A549 (cell line): Measurements from ENCODE around the gene YES1. TPM values are rescaled to one million over a fixed set of nuclear protein-coding genes. Genes with fewer than 3 reads are reported as not detected.
A peak's percentile ranks its signal among the peaks of the same experiment; 100 is the strongest.

Experiments used
- ATAC-seq, 2 experiments: fragments of 200-7000 bp in 1 of 2; fragments of >200 bp in 1 of 2; cut with Nextera tagmentation in 1 of 2; cut with Tn5 transposase in 1 of 2; 3 replicates each; pipeline versions ENCODE4 v1.8.0 to v1.9.1; 2018 to 2020; ENCODE audit warnings: mild to moderate bottlenecking in 1 of 2, moderate library complexity in 1 of 2
- CTCF ChIA-PET: fragments of 300-600 bp; sonication (Branson Sonifier 250); formaldehyde crosslinking; extraction: SDS; loops from one replicate; lab custom pipeline; 2021; ENCODE audit warnings: antibody characterized with exemption, inconsistent platforms; lab: Yijun Ruan, JAX
- POLR2A ChIA-PET: fragments of 350-600 bp; formaldehyde crosslinking; extraction: SDS; loops from one replicate; lab custom pipeline; 2021; ENCODE audit warnings: antibody characterized with exemption, inconsistent platforms; lab: Yijun Ruan, JAX
- DNase-seq, 2 experiments: peaks; one replicate each; pipeline versions ENCODE4 v3.0.0 to v3.0.0-alpha.2; 2011 to 2016; ENCODE audit warnings: low read depth in 1 of 2, low spot score in 1 of 2
- FAIRE-seq: peaks from 2 replicates; lab custom pipeline; 2011; peaks lifted over from hg19 to GRCh38; lab: Jason Lieb, UNC
- H3K27ac ChIP-seq, 2 experiments: fragments of >200 bp; sonication (Bioruptor Twin); formaldehyde crosslinking; 3 replicates each; pipeline ENCODE4 v1.5.1; 2016 to 2017
- H3K4me1 ChIP-seq: fragments of >200 bp; sonication (Bioruptor Twin); formaldehyde crosslinking; 3 replicates; pipeline ENCODE4 v1.6.1; 2016
- H3K4me2 ChIP-seq: fragments of >200 bp; sonication (Bioruptor Twin); formaldehyde crosslinking; 3 replicates; pipeline ENCODE4 v1.6.1; 2016
- H3K4me3 ChIP-seq: fragments of >200 bp; sonication (Bioruptor Twin); formaldehyde crosslinking; 3 replicates; pipeline ENCODE4 v1.5.1; 2016
- H3K9me3 ChIP-seq: fragments of >200 bp; sonication (Bioruptor Twin); formaldehyde crosslinking; 3 replicates; pipeline ENCODE4 v1.6.1; 2016
- CBX8 ChIP-seq: fragments of 200-600 bp; sonication (generic); IDR thresholded peaks from 2 replicates; pipeline ENCODE4 v1.6.1; 2016
- CEBPB ChIP-seq, 2 experiments: fragments of >200 bp in 1 of 2; sonication (Bioruptor Twin) in 1 of 2; formaldehyde crosslinking in 1 of 2; IDR thresholded peaks; 2 replicates each; pipeline ENCODE4 v1.6.1; 2012 to 2016
- CHD2 ChIP-seq: fragments of 150-350 bp; IDR thresholded peaks from 2 replicates; pipeline ENCODE4 v1.6.1; 2014; ENCODE audit warnings: low read length; ENCODE audit not compliant: partially characterized antibody
- EHMT2 ChIP-seq: fragments of 200-600 bp; sonication (generic); IDR thresholded peaks from 2 replicates; pipeline ENCODE4 v1.6.1; 2016; ENCODE audit warnings: antibody characterized with exemption, low read depth, mild to moderate bottlenecking, moderate library complexity
- EP300 ChIP-seq, 2 experiments: fragments of >200 bp; sonication (Bioruptor Twin); formaldehyde crosslinking; IDR thresholded peaks; 2 replicates in 1 of 2; 3 replicates in 1 of 2; pipeline ENCODE4 v1.6.1; 2016 to 2017
- GATA3 ChIP-seq: IDR thresholded peaks from 2 replicates; pipeline ENCODE4 v1.6.1; 2012; ENCODE audit warnings: borderline replicate concordance
- HDAC2 ChIP-seq: fragments of 200-600 bp; sonication (generic); IDR thresholded peaks from 2 replicates; pipeline ENCODE4 v1.6.1; 2016
- HEYL ChIP-seq: fragments of 250-450 bp; sonication (Bioruptor Pico); IDR thresholded peaks from 2 replicates; pipeline ENCODE4 v1.8.0; 2021; ENCODE audit warnings: mild to moderate bottlenecking, moderate library complexity
- HOXB5 ChIP-seq: fragments of 250-450 bp; sonication (Bioruptor Pico); IDR thresholded peaks from 2 replicates; pipeline ENCODE4 v1.5.0; 2020; ENCODE audit warnings: mild to moderate bottlenecking, moderate library complexity
- JUN ChIP-seq, 2 experiments: fragments of >200 bp; sonication (Bioruptor Twin); formaldehyde crosslinking; IDR thresholded peaks; 2 replicates in 1 of 2; 3 replicates in 1 of 2; pipeline ENCODE4 v1.6.1; 2016 to 2017
- KDM5A ChIP-seq: fragments of 200-600 bp; sonication (generic); IDR thresholded peaks from 2 replicates; pipeline ENCODE4 v1.6.1; 2016; ENCODE audit warnings: antibody characterized with exemption, mild to moderate bottlenecking
- MAZ ChIP-seq: fragments of 150-350 bp; IDR thresholded peaks from 2 replicates; pipeline ENCODE4 v1.6.1; 2014; ENCODE audit warnings: antibody characterized with exemption, low read depth, low read length, borderline replicate concordance
- POLR2AphosphoS2 ChIP-seq: conservative IDR thresholded peaks from 2 replicates; pipeline ENCODE4 v1.6.1; 2012; ENCODE audit warnings: low read length, improper control_type of control experiment, inconsistent platforms
- RCOR1 ChIP-seq: fragments of 150-350 bp; IDR thresholded peaks from 2 replicates; pipeline ENCODE4 v1.6.1; 2014; ENCODE audit warnings: antibody characterized with exemption, low read length, low read depth
- RFX5 ChIP-seq: fragments of 450-650 bp; IDR thresholded peaks from 2 replicates; pipeline ENCODE4 v1.7.1; 2014; ENCODE audit warnings: antibody characterized with exemption, mild to moderate bottlenecking, moderate library complexity
- SMC3 ChIP-seq: fragments of >200 bp; sonication (Bioruptor Twin); formaldehyde crosslinking; IDR thresholded peaks from 3 replicates; pipeline ENCODE4 v1.6.1; 2018; ENCODE audit warnings: inconsistent platforms
- TP53 ChIP-seq: fragments of 250-450 bp; sonication (Bioruptor Pico); IDR thresholded peaks from 2 replicates; pipeline ENCODE4 v1.5.0; 2021; ENCODE audit warnings: mild to moderate bottlenecking, moderate library complexity
- ZC3H11A ChIP-seq: fragments of 450-650 bp; IDR thresholded peaks from 2 replicates; pipeline ENCODE4 v1.6.1; 2014; ENCODE audit warnings: antibody characterized with exemption, mild to moderate bottlenecking
- WGBS: methylation state at CpG from one replicate; pipeline ENCODE4 v1.1.6; 2017; ENCODE audit errors: missing lambda C conversion rate; 5-methylcytosine and 5-hydroxymethylcytosine counted together
- polyA plus RNA-seq, 4 experiments: library from polyadenylated mRNA; depleted of rRNA in 3 of 4; stranded (reverse); fragments of >200 nt; fragmentation: RNase III in 1 of 4; extraction: RNeasy Plus Mini Kit Qiagen cat#74134 plus additional on column Dnase treatment in 1 of 4; gene quantifications; 2 replicates in 3 of 4; 3 replicates in 1 of 4; pipeline ENCODE4 v1.2.3, GENCODE V29; 2011 to 2017
- TF ChIP-seq, protein P1 (sequence below): fragments of 250-450 bp; sonication (Bioruptor Pico); IDR thresholded peaks from 2 replicates; pipeline ENCODE4 v1.5.0; 2020; ENCODE audit warnings: low read depth, mild to moderate bottlenecking, moderate library complexity
- TF ChIP-seq, protein P2 (sequence below): fragments of 150-350 bp; IDR thresholded peaks from 2 replicates; pipeline ENCODE4 v1.6.1; 2014; ENCODE audit warnings: low read depth, mild to moderate bottlenecking, low read length

YES1 gene
- polyA plus RNA-seq, 2 of the 4 experiments (the other 2 are of a cell fraction): 22.6 to 32.1 TPM

DNA sequence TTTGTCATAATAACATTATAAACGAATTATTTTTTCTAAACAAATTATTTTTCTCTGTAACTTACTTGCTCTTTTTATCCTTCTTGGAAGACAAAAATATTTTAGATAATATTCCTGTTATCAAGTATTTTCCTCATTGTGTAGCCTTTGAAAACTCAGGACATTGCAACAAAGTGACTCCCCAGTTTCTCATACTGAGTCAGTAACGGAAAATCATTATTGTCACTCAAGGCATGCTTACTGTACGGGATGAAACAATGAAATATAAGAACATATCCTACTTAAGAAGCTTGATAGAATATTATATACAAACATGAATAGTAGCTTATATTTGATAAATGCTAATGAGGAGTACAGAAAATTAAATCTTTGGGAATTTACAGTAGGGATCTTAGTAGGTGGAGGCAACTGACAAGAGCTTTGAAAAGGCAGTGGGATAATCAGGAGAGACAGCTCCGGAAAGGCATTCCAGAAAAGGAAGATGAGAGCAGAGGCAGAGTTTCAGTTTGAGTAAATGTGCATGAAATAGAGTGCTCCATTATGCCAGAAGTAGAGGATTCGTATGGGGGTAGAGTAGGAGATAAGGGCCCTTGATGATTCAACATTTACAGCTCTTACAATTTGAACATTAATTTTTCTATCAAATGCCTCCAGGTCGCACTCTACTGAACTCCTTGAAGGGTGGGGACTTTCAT, 14.0 kb upstream of the YES1 start:
- Histone ChIP-seq H3K4me1 (no peaks in the 10 kb centered on the region), H3K27ac (no peak overlapping the region), H3K4me3 (no peak overlapping the region), H3K4me2 (no peak overlapping the region), H3K9me3 (no peaks in the 10 kb centered on the region)
- WGBS: 75% methylated on average over 6 of the region's 6 CpGs
- ChIA-PET CTCF (interaction anchor here (0.5 to 2.4 kb wide), 4 partner anchors 14 to 202 kb away, joined by 3 to 8 read pairs (median 4); partner anchors contain the start of gene ENOSF1), POLR2A (no interaction called here)
- DNase-seq (no peak), ATAC-seq (no peak), FAIRE-seq (no peak)
- TF ChIP-seq RCOR1 (no peak), CHD2 (no peak)

DNA sequence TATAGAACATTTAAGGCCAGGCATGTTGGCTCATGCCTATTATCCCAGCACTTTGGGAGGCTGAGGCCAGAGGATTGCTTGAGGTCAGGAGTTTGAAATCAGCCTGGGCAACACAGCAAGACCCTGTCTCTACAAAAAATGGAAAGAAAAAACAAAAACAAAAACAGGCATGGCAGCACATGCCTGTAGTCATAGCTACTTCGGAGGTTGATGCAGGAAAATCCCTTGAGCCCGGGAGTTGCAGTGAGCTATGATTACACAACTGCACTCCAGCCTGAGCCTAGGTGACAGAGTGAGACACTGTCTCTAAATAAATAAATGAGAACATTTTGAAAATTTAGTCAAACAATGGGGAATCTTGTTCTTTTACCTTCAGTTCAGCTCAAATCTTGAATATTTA, 12.1 kb upstream of the YES1 start:
- FAIRE-seq: no peak
- ChIA-PET POLR2A (no interaction called here), CTCF (interaction anchor here (1.9 kb wide), 1 partner anchor 200 kb away, joined by 4 read pairs; no protein-coding TSS in a partner anchor)
- Histone ChIP-seq H3K4me2 (no peak overlapping the region), H3K27ac (no peak overlapping the region), H3K4me3 (no peak overlapping the region), H3K9me3 (no peaks in the 10 kb centered on the region), H3K4me1 (no peaks in the 10 kb centered on the region)
- no peak for DNase-seq
- 0 out of 4 replicates have a peak, but pooled peaks of 1 of the 2 experiments have one; percentile 19 for TF ChIP-seq CEBPB (IDR thresholded peaks at IDR 0.05)
- no peak for TF ChIP-seq RCOR1
- no peak for ATAC-seq
- 13% methylated on average over 2 of the region's 2 CpGs for WGBS

DNA sequence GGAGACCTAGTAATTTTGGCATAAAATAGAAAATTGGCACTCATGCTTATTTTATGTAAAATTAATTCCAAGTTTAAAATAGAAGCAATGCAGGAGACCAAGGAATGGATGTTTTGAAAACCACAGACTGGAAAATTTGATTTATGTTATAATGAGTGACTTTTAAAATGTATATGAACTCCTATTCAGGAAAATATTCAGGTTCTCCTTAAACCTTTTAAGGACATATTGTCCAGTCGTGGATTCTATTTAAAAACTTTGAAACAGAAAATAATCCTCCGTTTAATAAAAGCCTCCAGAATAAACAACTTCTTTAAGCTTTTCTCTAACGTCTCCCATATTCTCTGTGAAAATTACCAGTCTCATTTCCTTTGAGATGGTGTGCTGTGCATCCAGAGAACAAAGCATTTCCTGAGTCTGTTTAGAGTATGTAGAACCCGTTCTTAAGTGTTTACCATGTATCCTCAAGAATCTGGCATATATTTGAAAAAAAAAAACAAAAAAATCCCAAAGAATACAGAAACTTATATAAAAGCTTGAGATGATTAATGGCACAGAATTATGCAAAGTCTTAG, 8.6 kb upstream of the YES1 start:
- ATAC-seq (no peak), DNase-seq (no peak), FAIRE-seq (no peak)
- H3K4me2 ChIP-seq: no peak overlapping the region
- ChIA-PET POLR2A (no interaction called here), CTCF (interaction anchor here (1.1 to 2.5 kb wide), 2 partner anchors 10 to 19 kb away, joined by 3 to 14 read pairs; no protein-coding TSS in a partner anchor)
- TF ChIP-seq TP53 (CRISPR knock-in tag): no peak
- TF ChIP-seq JUN (IDR thresholded peaks at IDR 0.05): no peak
- TF ChIP-seq, protein P1, sequence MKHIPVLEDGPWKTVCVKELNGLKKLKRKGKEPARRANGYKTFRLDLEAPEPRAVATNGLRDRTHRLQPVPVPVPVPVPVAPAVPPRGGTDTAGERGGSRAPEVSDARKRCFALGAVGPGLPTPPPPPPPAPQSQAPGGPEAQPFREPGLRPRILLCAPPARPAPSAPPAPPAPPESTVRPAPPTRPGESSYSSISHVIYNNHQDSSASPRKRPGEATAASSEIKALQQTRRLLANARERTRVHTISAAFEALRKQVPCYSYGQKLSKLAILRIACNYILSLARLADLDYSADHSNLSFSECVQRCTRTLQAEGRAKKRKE (CRISPR knock-in tag): no peak
- no peak for TF ChIP-seq EHMT2
- TF ChIP-seq KDM5A: no peak
- TF ChIP-seq SMC3: no peak
- H3K9me3 ChIP-seq: no peaks in the 10 kb centered on the region
- H3K27ac ChIP-seq: no peak overlapping the region
- no peak overlapping the region for H3K4me3 ChIP-seq
- WGBS: 42% methylated on average over 4 of the region's 4 CpGs
- no peaks in the 10 kb centered on the region for H3K4me1 ChIP-seq

DNA sequence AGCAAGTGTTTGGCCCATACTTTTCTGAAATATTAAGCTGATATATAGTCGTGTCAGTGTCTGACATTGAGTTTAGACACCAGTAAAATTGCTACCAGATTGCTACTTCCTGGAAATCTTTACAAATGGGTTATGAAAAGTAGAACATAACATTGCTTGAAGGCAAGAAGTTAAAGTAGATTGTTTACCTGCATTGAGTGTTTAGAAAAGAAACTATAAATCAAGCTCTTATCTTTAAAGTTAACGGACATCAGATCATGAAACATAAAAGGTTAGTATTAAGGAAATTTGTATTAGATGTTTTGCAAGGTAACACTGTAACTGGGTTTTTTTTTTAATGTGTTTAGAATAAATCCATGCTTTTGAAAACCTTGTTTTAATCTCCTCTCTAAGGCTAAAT, 4.8 kb upstream of the YES1 start:
- TF ChIP-seq HDAC2: no peak
- TF ChIP-seq HEYL (CRISPR knock-in tag): no peak
- TF ChIP-seq HOXB5: no peak
- TF ChIP-seq, protein P2, sequence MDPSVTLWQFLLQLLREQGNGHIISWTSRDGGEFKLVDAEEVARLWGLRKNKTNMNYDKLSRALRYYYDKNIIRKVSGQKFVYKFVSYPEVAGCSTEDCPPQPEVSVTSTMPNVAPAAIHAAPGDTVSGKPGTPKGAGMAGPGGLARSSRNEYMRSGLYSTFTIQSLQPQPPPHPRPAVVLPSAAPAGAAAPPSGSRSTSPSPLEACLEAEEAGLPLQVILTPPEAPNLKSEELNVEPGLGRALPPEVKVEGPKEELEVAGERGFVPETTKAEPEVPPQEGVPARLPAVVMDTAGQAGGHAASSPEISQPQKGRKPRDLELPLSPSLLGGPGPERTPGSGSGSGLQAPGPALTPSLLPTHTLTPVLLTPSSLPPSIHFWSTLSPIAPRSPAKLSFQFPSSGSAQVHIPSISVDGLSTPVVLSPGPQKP: no peak
- TF ChIP-seq, protein P1 (CRISPR knock-in tag): no peak
- TF ChIP-seq MAZ: no peak
- no peak for TF ChIP-seq CBX8
- no peak for TF ChIP-seq GATA3
- no peak for TF ChIP-seq EP300 (IDR thresholded peaks at IDR 0.05)
- TF ChIP-seq CHD2: no peak
- TF ChIP-seq RFX5: no peak
- no peak for TF ChIP-seq ZC3H11A
- TF ChIP-seq POLR2AphosphoS2: no peak
- no peaks in the 10 kb centered on the region; the same call in 2 of the 3 replicates for H3K4me1 ChIP-seq
- POLR2A ChIA-PET: no interaction called here
- CTCF ChIA-PET: interaction anchor here (1.5 to 2.1 kb wide), 2 partner anchors 14 to 15 kb away, joined by 3 to 7 read pairs; no protein-coding TSS in a partner anchor
- no peak overlapping the region for H3K27ac ChIP-seq
- WGBS: 43% methylated on average over 2 of the region's 2 CpGs
- ATAC-seq (no peak), FAIRE-seq (no peak), DNase-seq (no peak)
- no peak overlapping the region for H3K4me2 ChIP-seq
- no peak overlapping the region for H3K4me3 ChIP-seq
- H3K9me3 ChIP-seq: no peaks in the 10 kb centered on the region
